OCI-LY7 (cell line): ENCODE data around the gene TMEM53.

ENCODE experiments used
- EZH2phosphoT487 ChIP-seq: fragments of 200-600 bp; sonication (generic); IDR thresholded peaks from 2 replicates; pipeline ENCODE4 v1.6.1; 2018; ENCODE audit warnings: low read depth, borderline replicate concordance, mild to moderate bottlenecking, mixed run types, antibody characterized with exemption, low read length, moderate library complexity, mixed read lengths
- TF ChIP-seq, protein P1 (sequence below): fragments of 200-600 bp; sonication (generic); conservative IDR thresholded peaks from 2 replicates; pipeline ENCODE4 v1.5.1; 2014; ENCODE audit warnings: mild to moderate bottlenecking, antibody characterized with exemption, low read length, moderate library complexity, mixed read lengths

DNA sequence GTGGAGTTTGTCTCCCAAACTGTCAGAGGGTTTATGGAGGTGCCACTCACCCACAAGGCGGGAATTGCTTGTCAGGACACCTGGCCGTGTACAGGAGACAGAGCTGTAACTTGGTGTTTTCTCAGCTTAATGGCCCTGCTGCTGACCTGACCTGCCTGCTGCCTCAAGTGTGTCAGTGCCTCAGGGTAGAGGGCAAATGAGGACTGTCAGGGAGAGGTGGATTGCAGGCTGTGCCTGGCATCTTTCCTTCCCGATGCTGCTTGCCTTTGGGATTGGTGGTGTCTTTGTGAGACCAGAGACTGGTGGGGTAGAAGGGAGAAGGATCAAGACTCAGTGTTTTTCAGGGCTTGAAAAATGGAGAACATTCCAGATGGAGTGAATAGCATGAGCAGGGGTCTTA lies 31.4 kb downstream of the TMEM53 start:
- TF ChIP-seq, protein P1, sequence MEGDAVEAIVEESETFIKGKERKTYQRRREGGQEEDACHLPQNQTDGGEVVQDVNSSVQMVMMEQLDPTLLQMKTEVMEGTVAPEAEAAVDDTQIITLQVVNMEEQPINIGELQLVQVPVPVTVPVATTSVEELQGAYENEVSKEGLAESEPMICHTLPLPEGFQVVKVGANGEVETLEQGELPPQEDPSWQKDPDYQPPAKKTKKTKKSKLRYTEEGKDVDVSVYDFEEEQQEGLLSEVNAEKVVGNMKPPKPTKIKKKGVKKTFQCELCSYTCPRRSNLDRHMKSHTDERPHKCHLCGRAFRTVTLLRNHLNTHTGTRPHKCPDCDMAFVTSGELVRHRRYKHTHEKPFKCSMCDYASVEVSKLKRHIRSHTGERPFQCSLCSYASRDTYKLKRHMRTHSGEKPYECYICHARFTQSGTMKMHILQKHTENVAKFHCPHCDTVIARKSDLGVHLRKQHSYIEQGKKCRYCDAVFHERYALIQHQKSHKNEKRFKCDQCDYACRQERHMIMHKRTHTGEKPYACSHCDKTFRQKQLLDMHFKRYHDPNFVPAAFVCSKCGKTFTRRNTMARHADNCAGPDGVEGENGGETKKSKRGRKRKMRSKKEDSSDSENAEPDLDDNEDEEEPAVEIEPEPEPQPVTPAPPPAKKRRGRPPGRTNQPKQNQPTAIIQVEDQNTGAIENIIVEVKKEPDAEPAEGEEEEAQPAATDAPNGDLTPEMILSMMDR = no peak
- no peak for TF ChIP-seq EZH2phosphoT487
